22Rv1 (cell line): ENCODE results near the gene DERA.

Source experiments
- ZFX ChIP-seq: fragments of 450-650 bp; IDR thresholded peaks from 2 replicates; pipeline ENCODE4 v1.6.1; 2017; ENCODE audit warnings: antibody characterized with exemption, borderline replicate concordance
- TF ChIP-seq, protein P1 (sequence below): fragments of 450-650 bp; IDR thresholded peaks from 2 replicates; pipeline ENCODE4 v1.5.1; 2017; ENCODE audit warnings: mild to moderate bottlenecking

DNA sequence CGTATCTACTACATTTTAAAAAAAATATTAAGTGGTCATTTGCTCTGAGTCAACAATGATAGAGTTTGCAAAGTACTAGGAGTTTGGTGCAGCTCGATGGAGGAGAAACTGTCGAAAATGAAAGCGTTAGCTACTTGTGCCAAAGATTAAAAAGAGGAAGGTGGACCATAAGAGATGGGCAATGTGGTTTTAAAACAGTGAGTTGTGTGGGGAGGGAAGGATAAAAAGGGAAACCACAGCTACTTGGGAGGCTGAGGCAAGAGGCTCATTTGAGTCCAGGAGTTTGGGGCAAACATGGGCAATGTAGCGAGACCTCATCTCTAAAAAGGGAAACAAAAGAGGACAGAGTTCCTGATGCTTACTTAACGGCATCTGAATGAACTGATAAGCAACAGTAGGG, 47.1 kb upstream of the DERA start:
- TF ChIP-seq, protein P1, sequence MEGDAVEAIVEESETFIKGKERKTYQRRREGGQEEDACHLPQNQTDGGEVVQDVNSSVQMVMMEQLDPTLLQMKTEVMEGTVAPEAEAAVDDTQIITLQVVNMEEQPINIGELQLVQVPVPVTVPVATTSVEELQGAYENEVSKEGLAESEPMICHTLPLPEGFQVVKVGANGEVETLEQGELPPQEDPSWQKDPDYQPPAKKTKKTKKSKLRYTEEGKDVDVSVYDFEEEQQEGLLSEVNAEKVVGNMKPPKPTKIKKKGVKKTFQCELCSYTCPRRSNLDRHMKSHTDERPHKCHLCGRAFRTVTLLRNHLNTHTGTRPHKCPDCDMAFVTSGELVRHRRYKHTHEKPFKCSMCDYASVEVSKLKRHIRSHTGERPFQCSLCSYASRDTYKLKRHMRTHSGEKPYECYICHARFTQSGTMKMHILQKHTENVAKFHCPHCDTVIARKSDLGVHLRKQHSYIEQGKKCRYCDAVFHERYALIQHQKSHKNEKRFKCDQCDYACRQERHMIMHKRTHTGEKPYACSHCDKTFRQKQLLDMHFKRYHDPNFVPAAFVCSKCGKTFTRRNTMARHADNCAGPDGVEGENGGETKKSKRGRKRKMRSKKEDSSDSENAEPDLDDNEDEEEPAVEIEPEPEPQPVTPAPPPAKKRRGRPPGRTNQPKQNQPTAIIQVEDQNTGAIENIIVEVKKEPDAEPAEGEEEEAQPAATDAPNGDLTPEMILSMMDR, result no peak
- no peak for TF ChIP-seq ZFX
